GM19023 (cell line): ENCODE measurements around the gene KCNN3.

Experiments
- ATAC-seq: cut with Tn5 transposase; IDR thresholded peaks from one replicate; pipeline ENCODE4 v1.9.1; 2021; ENCODE audit warnings: mild to moderate bottlenecking, moderate library complexity; ENCODE audit not compliant: unreplicated experiment

Gene KCNN3

GRCh38 chr1:154842635-154843034 lies 27.4 kb downstream of the KCNN3 start:
- no peak for ATAC-seq

- no peak for ATAC-seq
Measured at GRCh38 chr1:154841384-154841783, 28.7 kb downstream of the KCNN3 start.

GRCh38 chr1:154840269-154841176 lies 29.6 kb downstream of the KCNN3 start:
- no peak for ATAC-seq

- no peak for ATAC-seq
Measured at GRCh38 chr1:154839691-154840090, 30.4 kb downstream of the KCNN3 start.

- no peak for ATAC-seq
Measured at GRCh38 chr1:154838988-154839387, 31.1 kb downstream of the KCNN3 start.

- ATAC-seq = no peak
Measured at GRCh38 chr1:154838461-154838860, 31.6 kb downstream of the KCNN3 start.

- ATAC-seq = peak; percentile 82
Measured at GRCh38 chr1:154837672-154838171, 32.4 kb downstream of the KCNN3 start.

- no peak for ATAC-seq
Measured at GRCh38 chr1:154837034-154837671, 32.9 kb downstream of the KCNN3 start.

GRCh38 chr1:154835531-154836324 lies 34.4 kb downstream of the KCNN3 start:
- ATAC-seq = no peak

GRCh38 chr1:154833841-154834240 lies 36.2 kb downstream of the KCNN3 start:
- ATAC-seq = no peak

GRCh38 chr1:154833209-154833608 lies 36.9 kb downstream of the KCNN3 start:
- no peak for ATAC-seq

GRCh38 chr1:154832384-154832783 lies 37.7 kb downstream of the KCNN3 start:
- no peak for ATAC-seq

GRCh38 chr1:154831462-154831861 lies 38.6 kb downstream of the KCNN3 start:
- no peak for ATAC-seq

GRCh38 chr1:154829062-154829461 lies 41.0 kb downstream of the KCNN3 start:
- ATAC-seq = no peak

GRCh38 chr1:154824179-154825000 lies 45.7 kb downstream of the KCNN3 start:
- no peak for ATAC-seq

GRCh38 chr1:154822717-154823116 lies 47.4 kb downstream of the KCNN3 start:
- ATAC-seq = no peak

GRCh38 chr1:154822233-154822632 lies 47.8 kb downstream of the KCNN3 start:
- no peak for ATAC-seq

- ATAC-seq = no peak
Measured at GRCh38 chr1:154821083-154821482, 49.0 kb downstream of the KCNN3 start.

GRCh38 chr1:154820646-154821045 lies 49.4 kb downstream of the KCNN3 start:
- no peak for ATAC-seq
